Astrocyte of the cerebellum (primary cell): ENCODE results near the gene VPS4A.
A peak's percentile ranks its signal among the peaks of the same experiment; 100 is the strongest.

Experiments
- DNase-seq: peaks from one replicate; pipeline ENCODE4 v3.0.0-alpha.2; 2011; ENCODE audit warnings: low read depth
- H3K4me3 ChIP-seq: 2 replicates; pipeline ENCODE4 v1.5.1; 2011; ENCODE audit warnings: mild to moderate bottlenecking, low read depth, low read length, moderate library complexity
- CTCF ChIP-seq: IDR thresholded peaks from 2 replicates; pipeline ENCODE4 v1.5.1; 2012; ENCODE audit warnings: low read length, low read depth, moderate library complexity, mild to moderate bottlenecking; ENCODE audit errors: missing control alignments
- in situ Hi-C: cut with HindIII; loops from 2 replicates; pipeline ENCODE4 v1.10.0; 2017; ENCODE audit warnings: low sequenced_read_pairs

Gene VPS4A

GRCh38 chr16:69330286-69331109 lies 19.3 kb downstream of the VPS4A start, which contains the start of gene PDF:
TSS of gene PDF (minus strand) at chr16:69330588. CDS start at chr16:69330570, 18 bp downstream.
- in situ Hi-C loops: no loop called here
- DNase-seq: peak; percentile 75
- no peak for TF ChIP-seq CTCF
- H3K4me3 ChIP-seq: peak within 1 kb of the TSS; percentile 67

GRCh38 chr16:69334696-69335095 lies 23.5 kb downstream of the VPS4A start:
- no peak for TF ChIP-seq CTCF
- no peak overlapping the region for H3K4me3 ChIP-seq
- no peak for DNase-seq
- in situ Hi-C loops: no loop called here

- no peak for TF ChIP-seq CTCF
- H3K4me3 ChIP-seq: peak overlapping the region; percentile 95
- no peak for DNase-seq
- in situ Hi-C loops: no loop called here
Observed at GRCh38 chr16:69338557-69339288, 27.6 kb downstream of the VPS4A start.

GRCh38 chr16:69339289-69340094 lies 28.3 kb downstream of the VPS4A start, which contains the start of the genes COG8 and NIP7:
TSS of gene COG8 (minus strand) at chr16:69339564. CDS start at chr16:69339552, 12 bp downstream.
TSS of gene NIP7 (plus strand) at chr16:69339772. CDS start at chr16:69339830, 58 bp downstream.
- H3K4me3 ChIP-seq: peak within 1 kb of the TSS; percentile 95
- TF ChIP-seq CTCF: peak; percentile 78
- in situ Hi-C loops: no loop called here
- peak; percentile 98 for DNase-seq

GRCh38 chr16:69340095-69340644 lies 29.0 kb downstream of the VPS4A start:
- no peak for DNase-seq
- no peak for TF ChIP-seq CTCF
- peak overlapping the region; percentile 95 for H3K4me3 ChIP-seq
- in situ Hi-C loops: no loop called here

GRCh38 chr16:69344171-69344570 lies 33.0 kb downstream of the VPS4A start:
- in situ Hi-C loops: no loop called here
- no peak overlapping the region for H3K4me3 ChIP-seq
- no peak for DNase-seq
- TF ChIP-seq CTCF: no peak
